ENCODE measurements around the gene S1PR1.

The S1PR1 gene

GRCh38 chr1:101247404-101248287 lies 10.8 kb downstream of the S1PR1 start:
- no peak for DNase-seq

DNA sequence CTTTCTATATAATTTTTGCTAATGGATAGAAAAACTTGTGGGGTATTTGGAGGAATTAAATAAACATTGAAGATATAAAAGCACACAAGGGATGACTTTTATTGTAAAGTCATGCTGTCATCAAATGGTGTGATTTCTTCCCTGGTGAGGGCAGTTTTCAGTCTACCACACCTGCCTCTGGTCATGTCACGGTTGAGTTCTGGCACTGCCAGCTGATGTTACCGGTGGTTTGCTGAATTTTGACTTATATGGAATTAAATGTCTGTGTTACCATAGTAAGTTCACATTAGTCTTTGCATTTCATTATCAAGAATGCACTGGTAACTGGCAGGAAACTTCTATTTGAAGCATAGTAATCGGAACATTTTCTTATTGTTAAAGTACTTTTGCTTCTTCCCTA lies 13.4 kb downstream of the S1PR1 start:
- DNase-seq, result no peak

DNA sequence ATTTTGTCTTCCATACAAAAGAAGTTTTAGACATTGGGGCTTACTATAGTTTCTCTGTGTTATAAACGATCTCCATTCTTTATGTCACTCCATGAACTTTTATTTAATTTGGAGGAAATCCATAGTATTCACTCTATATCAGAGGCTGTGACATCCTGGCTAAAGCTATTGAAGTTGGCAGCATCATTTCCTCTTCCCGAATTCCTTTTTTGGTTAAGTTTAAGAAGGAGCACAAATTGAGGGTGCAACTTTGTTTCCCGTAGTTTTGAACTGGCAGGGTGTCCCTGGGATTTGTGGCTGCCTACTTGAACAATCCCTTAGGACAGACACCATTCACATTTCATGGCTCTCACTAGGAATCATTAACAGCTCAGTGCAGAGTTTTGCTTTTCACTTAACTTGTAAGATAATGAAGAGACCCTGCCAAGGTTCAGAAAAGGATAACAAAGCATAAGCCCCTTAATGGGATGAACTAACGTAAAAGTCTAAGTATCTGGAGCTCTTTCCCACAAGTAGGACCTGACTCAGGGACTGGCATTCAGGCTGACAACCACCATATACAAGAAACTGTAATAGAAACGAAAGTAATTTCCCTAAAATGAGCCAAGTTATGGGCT lies 13.9 kb downstream of the S1PR1 start:
- no peak for DNase-seq

- no peak for DNase-seq
Observed at GRCh38 chr1:101251504-101251903, 14.7 kb downstream of the S1PR1 start.

DNA sequence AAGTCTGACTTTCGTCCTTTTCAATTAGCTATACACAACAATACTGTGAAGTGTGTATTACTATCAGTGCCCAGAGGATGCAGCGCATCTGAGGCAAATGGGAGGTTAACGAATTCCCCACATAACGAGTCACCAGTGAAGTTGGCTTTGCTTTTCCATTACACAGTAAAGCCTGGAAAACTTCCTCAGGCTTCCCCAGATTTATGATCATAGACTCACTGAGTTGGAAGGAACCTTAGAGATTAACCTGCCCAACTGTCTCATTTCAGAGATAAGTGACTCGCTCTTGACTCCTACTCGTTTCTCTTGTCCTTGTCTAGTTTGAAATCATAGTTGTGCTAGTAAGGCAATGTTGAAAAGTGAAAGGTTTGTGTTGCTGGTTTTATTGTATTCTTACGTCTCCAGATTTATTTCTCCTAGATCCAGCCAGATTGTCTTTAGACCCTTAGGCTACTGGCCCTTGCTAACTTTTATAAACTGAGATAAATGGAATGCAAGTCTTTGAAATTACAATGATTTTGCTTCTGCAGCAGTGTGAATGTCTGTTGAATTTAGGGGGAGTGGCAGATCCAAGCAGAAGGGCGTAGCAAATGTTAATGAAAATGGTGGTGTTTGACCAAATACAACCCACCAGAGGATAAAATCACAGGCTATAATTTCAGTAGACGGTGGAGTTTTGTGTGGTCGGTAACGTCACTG lies 17.3 kb downstream of the S1PR1 start:
- DNase-seq, result peak; percentile 12

GRCh38 chr1:101257500-101258325 lies 20.9 kb downstream of the S1PR1 start:
- DNase-seq, result no peak

- peak; percentile 83 for DNase-seq
Observed at GRCh38 chr1:101259744-101260148, 22.9 kb downstream of the S1PR1 start.

GRCh38 chr1:101260556-101261350 lies 23.9 kb downstream of the S1PR1 start:
- peak; percentile 33 for DNase-seq

DNA sequence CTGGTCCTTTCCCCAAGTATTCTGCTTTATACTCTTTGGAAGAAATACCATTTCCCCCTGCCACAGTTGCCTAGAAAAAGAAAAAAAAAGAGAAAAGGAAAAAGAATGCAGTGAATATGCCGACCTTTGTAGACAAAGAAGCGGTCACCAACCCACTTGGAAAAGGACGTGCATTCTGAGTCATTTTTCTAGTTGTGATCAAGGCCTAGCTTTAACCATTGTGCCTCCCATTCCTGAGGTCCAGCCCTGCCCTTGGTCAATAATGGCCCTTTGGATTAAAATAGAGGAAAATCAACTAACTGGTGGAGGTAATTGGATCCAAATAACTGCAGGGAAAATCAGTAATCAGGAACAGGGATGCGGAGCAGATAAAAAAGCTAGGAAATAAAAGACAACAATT lies 24.8 kb downstream of the S1PR1 start:
- no peak for DNase-seq

DNA sequence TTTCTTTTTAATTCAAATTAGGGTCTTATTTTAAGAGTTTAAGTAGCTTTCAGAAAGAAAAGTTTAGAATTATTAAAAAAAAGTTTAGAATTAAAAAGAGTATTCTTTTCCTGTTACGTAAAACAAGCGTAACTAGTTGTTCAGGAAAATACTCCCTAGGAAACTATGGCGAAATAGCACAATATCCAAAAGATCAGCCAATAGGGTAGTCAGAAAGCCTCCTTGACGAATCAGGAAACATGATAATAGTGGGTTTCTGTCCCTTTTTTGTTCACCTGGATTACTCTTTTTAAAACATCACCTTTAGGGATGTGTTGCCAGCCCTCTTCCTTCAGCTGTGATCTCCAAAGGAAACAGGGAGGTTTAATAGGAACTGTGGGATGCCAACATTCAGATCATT lies 25.2 kb downstream of the S1PR1 start:
- no peak for DNase-seq

DNA sequence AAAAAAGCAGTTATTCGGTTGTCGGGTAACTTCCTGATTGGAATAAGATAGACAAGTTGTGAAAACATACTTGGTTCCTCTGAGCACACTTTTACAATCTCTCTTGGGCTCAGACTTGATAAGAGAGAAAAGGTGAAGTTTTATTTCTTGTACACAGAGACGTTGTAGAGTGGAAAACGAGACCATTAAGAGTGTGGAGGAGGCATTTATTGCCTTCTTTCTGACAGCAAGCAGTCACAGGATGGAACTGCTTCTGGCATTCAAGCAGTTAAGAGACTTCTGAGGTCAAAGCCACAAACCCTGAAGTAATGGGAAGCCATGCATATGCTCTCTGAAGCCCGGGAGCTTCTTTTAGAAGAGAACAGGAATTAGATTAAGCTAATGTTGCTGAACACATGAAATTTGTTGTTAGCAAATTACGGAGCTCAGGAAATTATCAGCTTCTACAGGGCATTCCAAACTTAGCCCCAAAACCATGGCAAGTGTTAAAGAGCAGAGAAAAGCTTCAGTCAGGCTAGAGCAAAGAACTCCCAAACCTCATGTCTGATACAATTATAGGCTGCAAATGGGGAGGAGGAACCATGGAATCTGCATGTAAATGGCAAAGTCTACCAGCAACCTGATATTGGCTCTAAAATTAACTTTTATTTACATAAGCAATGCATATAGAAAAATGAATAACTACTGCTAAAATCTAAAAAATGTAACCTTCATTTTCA lies 26.0 kb downstream of the S1PR1 start:
- no peak for DNase-seq

- DNase-seq, result no peak
Observed at GRCh38 chr1:101264697-101265096, 27.9 kb downstream of the S1PR1 start.

- DNase-seq, result no peak
Observed at GRCh38 chr1:101265684-101266083, 28.9 kb downstream of the S1PR1 start.

DNA sequence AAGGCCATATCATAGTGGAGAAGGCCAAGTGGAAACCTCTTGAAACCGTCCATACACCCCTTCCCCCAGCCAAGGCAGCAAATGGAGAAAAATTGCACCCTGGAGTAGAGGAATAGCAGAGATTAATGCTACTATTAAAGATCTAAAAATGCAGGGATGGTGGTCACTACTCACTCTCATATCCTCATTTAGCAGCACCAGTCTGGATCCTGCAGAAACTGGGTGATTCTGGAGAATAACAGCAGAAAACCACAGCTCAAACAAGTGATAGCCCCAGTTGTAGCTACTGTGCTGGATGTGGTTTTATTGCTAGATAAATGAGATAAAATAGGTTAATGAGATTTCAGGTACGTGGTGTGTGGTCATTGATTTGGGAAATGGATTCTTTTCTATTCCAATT lies 30.3 kb downstream of the S1PR1 start:
- DNase-seq, result no peak

DNA sequence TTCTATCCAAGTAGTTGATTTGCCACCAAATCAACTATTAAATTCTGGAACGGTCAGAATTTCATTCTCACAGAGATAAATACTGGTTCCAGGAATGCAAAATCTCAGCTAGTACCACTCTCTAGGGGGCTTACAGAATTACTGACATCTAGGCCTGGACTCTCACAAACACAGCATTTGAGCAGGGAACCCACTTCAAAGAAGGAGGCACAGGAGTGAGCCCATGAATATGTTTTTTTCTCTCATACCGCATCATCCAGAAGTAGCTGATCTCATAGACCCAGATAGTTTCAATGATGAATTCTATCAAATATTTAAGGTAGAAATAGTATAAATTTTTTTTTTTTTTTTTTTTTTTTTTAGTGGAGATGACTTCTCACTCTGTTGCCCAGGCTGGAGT lies 32.1 kb downstream of the S1PR1 start:
- no peak for DNase-seq

DNA sequence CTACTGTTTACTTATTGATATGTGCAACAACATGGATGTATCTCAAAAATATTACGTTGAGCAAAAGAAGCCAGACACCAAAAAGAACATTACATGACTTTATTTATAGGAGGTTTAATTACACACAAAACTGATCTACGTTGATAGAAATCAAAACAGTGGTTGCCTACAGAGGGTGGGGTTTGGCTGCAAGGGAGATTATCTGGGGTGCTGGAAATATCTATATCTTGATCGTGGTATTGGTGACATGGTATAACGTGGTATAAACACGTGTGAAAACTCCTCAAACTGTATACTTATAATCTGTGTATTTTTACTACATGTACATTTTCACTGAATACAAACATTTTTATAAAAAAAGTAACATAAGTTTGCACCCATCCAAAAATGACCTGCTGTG lies 38.9 kb downstream of the S1PR1 start:
- DNase-seq, result no peak

DNA sequence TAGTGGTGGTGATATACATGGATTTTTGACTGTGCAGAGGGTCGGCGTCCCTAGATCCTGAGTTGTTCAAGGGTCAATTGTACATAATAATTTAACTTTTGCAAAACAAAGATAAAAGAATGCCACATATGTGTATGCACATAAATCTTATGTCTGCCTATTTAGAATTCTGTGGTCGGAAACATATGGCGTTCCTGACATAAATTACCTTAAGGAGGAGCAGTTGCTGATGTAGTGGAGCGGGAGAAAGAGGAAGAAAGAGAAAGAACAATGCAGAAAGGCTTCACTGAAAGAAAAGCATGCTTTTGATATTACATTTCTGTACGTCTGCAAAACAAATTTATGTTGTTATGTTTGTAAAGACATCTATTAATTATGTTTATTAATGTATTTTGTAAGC lies 40.0 kb downstream of the S1PR1 start:
- no peak for DNase-seq

DNA sequence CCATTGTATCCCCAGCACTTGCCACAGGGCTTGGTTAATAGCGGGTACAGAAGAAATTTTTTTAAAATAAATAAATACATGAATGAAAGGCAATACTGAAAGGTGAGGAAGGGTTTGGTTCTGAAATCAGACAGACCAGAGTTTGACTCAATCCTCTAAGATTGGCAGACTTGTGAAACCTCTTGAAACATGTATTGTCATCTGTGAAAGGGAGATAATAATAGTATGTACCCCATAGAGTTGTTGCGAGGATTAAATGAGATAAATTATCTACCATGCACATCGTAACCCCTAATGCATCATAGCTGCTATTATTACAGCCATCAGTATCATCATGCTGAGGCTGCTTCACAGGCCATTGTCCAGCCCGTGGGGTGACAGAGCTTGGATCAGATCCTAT lies 41.4 kb downstream of the S1PR1 start:
- no peak for DNase-seq

DNA sequence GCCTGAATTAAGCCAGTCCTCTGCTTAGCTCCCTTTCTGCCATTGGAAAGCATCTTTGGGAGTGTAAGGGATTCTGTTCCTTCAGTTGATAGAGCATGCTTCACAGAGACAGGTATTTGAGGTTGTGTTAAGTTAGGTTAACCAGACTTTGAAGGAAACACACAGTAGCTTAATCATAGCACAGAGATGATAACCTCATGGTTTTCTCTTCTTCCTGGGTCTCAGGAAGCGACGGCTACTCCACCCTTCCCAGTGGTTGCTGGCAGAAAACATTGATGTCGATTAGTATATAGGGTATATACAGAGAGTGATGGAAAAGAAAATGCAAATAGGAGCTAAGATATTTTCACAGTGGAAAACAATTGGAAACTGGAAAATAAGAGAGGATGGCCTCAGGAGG lies 42.0 kb downstream of the S1PR1 start:
- no peak for DNase-seq

GRCh38 chr1:101280049-101280592 lies 43.3 kb downstream of the S1PR1 start:
- DNase-seq, result no peak
